K562 (cell line): ENCODE results near the gene DPH2. TPM values are rescaled to one million over a fixed set of nuclear protein-coding genes. Genes with fewer than 3 reads are reported as not detected.

Experiments
- CHD4 ChIP-seq: fragments of 200-600 bp; sonication (generic); IDR thresholded peaks from 3 replicates; pipeline ENCODE4 v1.6.1; 2012; ENCODE audit warnings: low read depth, mild to moderate bottlenecking, mixed read lengths, low read length, inconsistent platforms; ENCODE audit not compliant: insufficient read depth, insufficient replicate concordance, poor library complexity, severe bottlenecking
- ESRRA ChIP-seq: fragments of 450-650 bp; IDR thresholded peaks from 2 replicates; pipeline ENCODE4 v1.6.1; 2014; ENCODE audit warnings: low read depth, mild to moderate bottlenecking, moderate library complexity, borderline replicate concordance
- ETS2 ChIP-seq: IDR thresholded peaks from 2 replicates; pipeline ENCODE4 v1.6.1; 2016; ENCODE audit warnings: borderline replicate concordance, missing genetic modification characterization, mild to moderate bottlenecking, moderate library complexity, missing compliant biosample characterization; ENCODE audit not compliant: poor library complexity, severe bottlenecking
- HDAC2 ChIP-seq: fragments of 450-650 bp; IDR thresholded peaks from 2 replicates; pipeline ENCODE4 v1.6.1; 2016; ENCODE audit warnings: mild to moderate bottlenecking
- IRF2 ChIP-seq: sonication (generic); formaldehyde crosslinking; IDR thresholded peaks from 2 replicates; pipeline ENCODE4 v1.8.1; 2022; ENCODE audit warnings: mild to moderate bottlenecking, missing genetic modification reagents
- KAT7 ChIP-seq: sonication (generic); formaldehyde crosslinking; IDR thresholded peaks from 2 replicates; pipeline ENCODE4 v1.8.0; 2022; ENCODE audit warnings: missing genetic modification reagents, mild to moderate bottlenecking, borderline replicate concordance
- KLF1 ChIP-seq: fragments of 450-650 bp; IDR thresholded peaks from 2 replicates; pipeline ENCODE4 v1.6.1; 2016; ENCODE audit warnings: missing genetic modification characterization, missing compliant biosample characterization
- POLR2AphosphoS5 ChIP-seq: IDR thresholded peaks from 2 replicates; pipeline ENCODE4 v1.6.1; 2011; ENCODE audit warnings: mild to moderate bottlenecking, low read depth, low read length, moderate library complexity; ENCODE audit not compliant: control insufficient read depth, insufficient read depth
- RBM25 ChIP-seq: fragments of 200-400 bp; formaldehyde crosslinking; IDR thresholded peaks from 2 replicates; pipeline ENCODE4 v1.6.1; 2018; ENCODE audit warnings: low read length, low read depth, moderate library complexity; ENCODE audit not compliant: severe bottlenecking
- XRCC5 ChIP-seq: fragments of 200-400 bp; formaldehyde crosslinking; IDR thresholded peaks from 2 replicates; pipeline ENCODE4 v1.6.1; 2017; ENCODE audit warnings: low read depth, mild to moderate bottlenecking, low read length
- ZNF436 ChIP-seq: fragments of 250-450, 450-650 bp; sonication (Bioruptor Pico); formaldehyde crosslinking; IDR thresholded peaks from 2 replicates; pipeline ENCODE4 v1.7.0; 2020; ENCODE audit warnings: mild to moderate bottlenecking
- ZZZ3 ChIP-seq: fragments of 450-650 bp; IDR thresholded peaks from 2 replicates; pipeline ENCODE4 v1.6.1; 2016; ENCODE audit warnings: antibody characterized with exemption, mild to moderate bottlenecking, moderate library complexity
- polyA plus RNA-seq, 8 experiments: library from polyadenylated mRNA; depleted of rRNA in 4 of 8; stranded (reverse) in 5 of 8; unstranded in 3 of 8; fragments of >200 nt; fragmentation: Nextera tagmentation in 2 of 8; fragmentation: Illumina TruSeq in 1 of 8; extraction: Ambion mirVana in 2 of 8; extraction: Trizol in 1 of 8; gene quantifications; 2 replicates each; pipeline versions ENCODE4 v1.2.1 to v1.2.3, GENCODE V29; 2011 to 2014; ENCODE audit warnings: inconsistent platforms in 1 of 8, missing spikeins in 1 of 8
- total RNA-seq, 7 experiments: library from RNA; depleted of rRNA in 6 of 7; stranded (reverse); fragments of >200 nt in 6 of 7; fragmentation: Illumina TruSeq in 2 of 7; extraction: Trizol in 2 of 7; gene quantifications; 2 replicates each; pipeline versions ENCODE4 v1.2.1 to v1.2.3, GENCODE V29; 2011 to 2021; ENCODE audit warnings: low replicate concordance in 1 of 7
- TF ChIP-seq, protein P1 (sequence below): fragments of 450-650 bp; formaldehyde crosslinking; IDR thresholded peaks from 2 replicates; pipeline ENCODE4 v1.4.0; 2022; ENCODE audit warnings: missing genetic modification characterization
- TF ChIP-seq, protein P2 (sequence below), 2 experiments: IDR thresholded peaks; 2 replicates each; pipeline ENCODE4 v1.6.1; 2011; ENCODE audit warnings: borderline replicate concordance in 1 of 2, control low read depth in 1 of 2, low read depth in 1 of 2, low read length in 1 of 2, mild to moderate bottlenecking in 1 of 2, mixed read lengths in 1 of 2, moderate library complexity in 1 of 2; ENCODE audit not compliant: insufficient read depth in 1 of 2, insufficient read length in 1 of 2, poor library complexity in 1 of 2, severe bottlenecking in 1 of 2; ENCODE audit errors: extremely low read depth in 1 of 2
- TF ChIP-seq, protein P3 (sequence below): fragments of 450-650 bp; IDR thresholded peaks from 2 replicates; pipeline ENCODE4 v1.7.0; 2016; ENCODE audit warnings: borderline replicate concordance
- TF ChIP-seq, protein P4 (sequence below): fragments of 450-650 bp; IDR thresholded peaks from 2 replicates; pipeline ENCODE4 v1.6.1; 2018; ENCODE audit not compliant: partially characterized antibody

Gene DPH2
- total and polyA plus RNA-seq, 9 of the 15 experiments (the other 6 are each of a cell fraction or from before 2014, with no cell fraction given): 17.9 to 94.1 (median 68.1) TPM

DNA sequence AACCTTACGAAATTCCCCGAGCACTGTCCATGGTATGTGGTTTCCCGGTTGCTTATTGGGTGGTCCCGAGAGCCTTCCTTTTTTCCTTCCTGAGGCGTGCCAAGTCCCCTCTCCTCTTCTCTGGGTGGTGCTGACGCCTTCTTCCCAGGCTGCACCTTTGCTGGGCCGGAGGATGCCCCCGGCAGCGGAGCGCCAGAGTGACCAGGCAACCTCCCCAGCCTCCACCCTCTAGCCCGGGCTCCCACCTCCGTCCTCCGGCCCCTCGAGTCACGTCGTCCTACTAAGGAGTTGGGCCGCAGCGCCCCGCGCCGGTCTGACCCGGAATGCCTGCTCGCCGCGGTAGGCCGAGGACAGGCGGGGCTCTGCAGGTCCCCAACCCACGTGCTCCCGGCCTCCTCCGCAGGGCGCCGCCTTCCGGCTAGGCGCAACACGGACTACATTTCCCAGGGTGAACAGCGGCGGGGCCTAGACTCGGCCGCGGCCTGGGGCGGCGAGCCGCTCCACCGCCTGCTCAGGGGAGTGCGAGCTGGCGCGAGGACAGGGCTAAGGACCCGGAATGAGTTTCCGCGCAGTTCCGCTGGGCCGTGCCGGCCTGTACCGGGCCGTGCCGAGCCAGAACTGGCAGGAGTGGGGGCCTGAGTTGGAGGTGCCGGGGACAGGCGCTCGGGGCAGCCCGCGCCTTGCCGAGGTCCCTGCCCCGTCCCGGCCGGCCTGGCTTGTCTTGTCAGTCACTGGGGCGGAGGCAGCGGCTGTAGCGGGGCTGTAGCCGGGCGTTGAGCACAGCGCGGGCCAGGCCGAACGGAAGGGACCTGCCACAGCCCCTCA is 23.4 kb upstream of the DPH2 start, which contains the start of gene IPO13 (continued):
- TF ChIP-seq, protein P1, sequence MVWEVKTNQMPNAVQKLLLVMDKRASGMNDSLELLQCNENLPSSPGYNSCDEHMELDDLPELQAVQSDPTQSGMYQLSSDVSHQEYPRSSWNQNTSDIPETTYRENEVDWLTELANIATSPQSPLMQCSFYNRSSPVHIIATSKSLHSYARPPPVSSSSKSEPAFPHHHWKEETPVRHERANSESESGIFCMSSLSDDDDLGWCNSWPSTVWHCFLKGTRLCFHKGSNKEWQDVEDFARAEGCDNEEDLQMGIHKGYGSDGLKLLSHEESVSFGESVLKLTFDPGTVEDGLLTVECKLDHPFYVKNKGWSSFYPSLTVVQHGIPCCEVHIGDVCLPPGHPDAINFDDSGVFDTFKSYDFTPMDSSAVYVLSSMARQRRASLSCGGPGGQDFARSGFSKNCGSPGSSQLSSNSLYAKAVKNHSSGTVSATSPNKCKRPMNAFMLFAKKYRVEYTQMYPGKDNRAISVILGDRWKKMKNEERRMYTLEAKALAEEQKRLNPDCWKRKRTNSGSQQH (CRISPR knock-in tag): peak; percentile 62; the same call in 1 of the 2 replicates
- TF ChIP-seq CHD4 (peak; percentile 90), KLF1 (tag) (peak; percentile 79; the same call in 1 of the 2 replicates), RBM25 (no peak), KAT7 (CRISPR knock-in tag) (peak; percentile 97; the same call in 1 of the 2 replicates), HDAC2 (peak; percentile 89), ZZZ3 (no peak), ETS2 (no peak), ESRRA (peak; percentile 82), IRF2 (CRISPR knock-in tag) (no peak), POLR2AphosphoS5 (peak; percentile 59; the same call in 1 of the 2 replicates), XRCC5 (peak; percentile 96), ZNF436 (CRISPR knock-in tag) (no peak)
- TF ChIP-seq, protein P2, sequence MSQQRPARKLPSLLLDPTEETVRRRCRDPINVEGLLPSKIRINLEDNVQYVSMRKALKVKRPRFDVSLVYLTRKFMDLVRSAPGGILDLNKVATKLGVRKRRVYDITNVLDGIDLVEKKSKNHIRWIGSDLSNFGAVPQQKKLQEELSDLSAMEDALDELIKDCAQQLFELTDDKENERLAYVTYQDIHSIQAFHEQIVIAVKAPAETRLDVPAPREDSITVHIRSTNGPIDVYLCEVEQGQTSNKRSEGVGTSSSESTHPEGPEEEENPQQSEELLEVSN (IDR thresholded peaks at IDR 0.05; ENCODE audit: borderline replicate concordance in 1 of 2, extremely low read depth in 1 of 2, insufficient read depth in 1 of 2, insufficient read length in 1 of 2, low read depth in 1 of 2, low read length in 1 of 2, poor library complexity in 1 of 2, severe bottlenecking in 1 of 2): peak; percentile 87 to 90
- TF ChIP-seq, protein P3, sequence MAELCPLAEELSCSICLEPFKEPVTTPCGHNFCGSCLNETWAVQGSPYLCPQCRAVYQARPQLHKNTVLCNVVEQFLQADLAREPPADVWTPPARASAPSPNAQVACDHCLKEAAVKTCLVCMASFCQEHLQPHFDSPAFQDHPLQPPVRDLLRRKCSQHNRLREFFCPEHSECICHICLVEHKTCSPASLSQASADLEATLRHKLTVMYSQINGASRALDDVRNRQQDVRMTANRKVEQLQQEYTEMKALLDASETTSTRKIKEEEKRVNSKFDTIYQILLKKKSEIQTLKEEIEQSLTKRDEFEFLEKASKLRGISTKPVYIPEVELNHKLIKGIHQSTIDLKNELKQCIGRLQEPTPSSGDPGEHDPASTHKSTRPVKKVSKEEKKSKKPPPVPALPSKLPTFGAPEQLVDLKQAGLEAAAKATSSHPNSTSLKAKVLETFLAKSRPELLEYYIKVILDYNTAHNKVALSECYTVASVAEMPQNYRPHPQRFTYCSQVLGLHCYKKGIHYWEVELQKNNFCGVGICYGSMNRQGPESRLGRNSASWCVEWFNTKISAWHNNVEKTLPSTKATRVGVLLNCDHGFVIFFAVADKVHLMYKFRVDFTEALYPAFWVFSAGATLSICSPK: no peak
- TF ChIP-seq, protein P4, sequence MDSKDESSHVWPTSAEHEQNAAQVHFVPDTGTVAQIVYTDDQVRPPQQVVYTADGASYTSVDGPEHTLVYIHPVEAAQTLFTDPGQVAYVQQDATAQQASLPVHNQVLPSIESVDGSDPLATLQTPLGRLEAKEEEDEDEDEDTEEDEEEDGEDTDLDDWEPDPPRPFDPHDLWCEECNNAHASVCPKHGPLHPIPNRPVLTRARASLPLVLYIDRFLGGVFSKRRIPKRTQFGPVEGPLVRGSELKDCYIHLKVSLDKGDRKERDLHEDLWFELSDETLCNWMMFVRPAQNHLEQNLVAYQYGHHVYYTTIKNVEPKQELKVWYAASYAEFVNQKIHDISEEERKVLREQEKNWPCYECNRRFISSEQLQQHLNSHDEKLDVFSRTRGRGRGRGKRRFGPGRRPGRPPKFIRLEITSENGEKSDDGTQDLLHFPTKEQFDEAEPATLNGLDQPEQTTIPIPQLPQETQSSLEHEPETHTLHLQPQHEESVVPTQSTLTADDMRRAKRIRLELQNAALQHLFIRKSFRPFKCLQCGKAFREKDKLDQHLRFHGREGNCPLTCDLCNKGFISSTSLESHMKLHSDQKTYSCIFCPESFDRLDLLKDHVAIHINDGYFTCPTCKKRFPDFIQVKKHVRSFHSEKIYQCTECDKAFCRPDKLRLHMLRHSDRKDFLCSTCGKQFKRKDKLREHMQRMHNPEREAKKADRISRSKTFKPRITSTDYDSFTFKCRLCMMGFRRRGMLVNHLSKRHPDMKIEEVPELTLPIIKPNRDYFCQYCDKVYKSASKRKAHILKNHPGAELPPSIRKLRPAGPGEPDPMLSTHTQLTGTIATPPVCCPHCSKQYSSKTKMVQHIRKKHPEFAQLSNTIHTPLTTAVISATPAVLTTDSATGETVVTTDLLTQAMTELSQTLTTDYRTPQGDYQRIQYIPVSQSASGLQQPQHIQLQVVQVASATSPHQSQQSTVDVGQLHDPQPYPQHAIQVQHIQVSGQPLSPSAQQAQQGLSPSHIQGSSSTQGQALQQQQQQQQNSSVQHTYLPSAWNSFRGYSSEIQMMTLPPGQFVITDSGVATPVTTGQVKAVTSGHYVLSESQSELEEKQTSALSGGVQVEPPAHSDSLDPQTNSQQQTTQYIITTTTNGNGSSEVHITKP: peak; percentile 27
